ENCODE results near the gene TRIM40.

- TF ChIP-seq CTCF (conservative IDR thresholded peaks at IDR 0.05; ENCODE audit: low read depth in 2 of 2) (no peak), STAT1 (IDR thresholded peaks at IDR 0.05; ENCODE audit: unreplicated experiment) (no peak)
Measured at GRCh38 chr6:30135757-30136156, at the start of gene TRIM40.
